ENCODE results near the gene SNAPIN. TPM values are rescaled to one million over a fixed set of nuclear protein-coding genes. Genes with fewer than 3 reads are reported as not detected.

Gene SNAPIN
- total RNA-seq, 4 donors from 2014 or later, result 58.9 to 77.4 (median 69.4) TPM

DNA sequence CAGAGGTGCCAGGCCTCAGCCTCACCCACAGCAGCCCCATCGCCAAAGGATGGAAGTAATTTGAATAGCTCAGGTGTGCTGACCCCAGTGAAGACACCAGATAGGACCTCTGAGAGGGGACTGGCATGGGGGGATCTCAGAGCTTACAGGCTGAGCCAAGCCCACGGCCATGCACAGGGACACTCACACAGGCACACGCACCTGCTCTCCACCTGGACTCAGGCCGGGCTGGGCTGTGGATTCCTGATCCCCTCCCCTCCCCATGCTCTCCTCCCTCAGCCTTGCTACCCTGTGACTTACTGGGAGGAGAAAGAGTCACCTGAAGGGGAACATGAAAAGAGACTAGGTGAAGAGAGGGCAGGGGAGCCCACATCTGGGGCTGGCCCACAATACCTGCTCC, 35.0 kb downstream of the SNAPIN start:
- TF ChIP-seq, protein P1, sequence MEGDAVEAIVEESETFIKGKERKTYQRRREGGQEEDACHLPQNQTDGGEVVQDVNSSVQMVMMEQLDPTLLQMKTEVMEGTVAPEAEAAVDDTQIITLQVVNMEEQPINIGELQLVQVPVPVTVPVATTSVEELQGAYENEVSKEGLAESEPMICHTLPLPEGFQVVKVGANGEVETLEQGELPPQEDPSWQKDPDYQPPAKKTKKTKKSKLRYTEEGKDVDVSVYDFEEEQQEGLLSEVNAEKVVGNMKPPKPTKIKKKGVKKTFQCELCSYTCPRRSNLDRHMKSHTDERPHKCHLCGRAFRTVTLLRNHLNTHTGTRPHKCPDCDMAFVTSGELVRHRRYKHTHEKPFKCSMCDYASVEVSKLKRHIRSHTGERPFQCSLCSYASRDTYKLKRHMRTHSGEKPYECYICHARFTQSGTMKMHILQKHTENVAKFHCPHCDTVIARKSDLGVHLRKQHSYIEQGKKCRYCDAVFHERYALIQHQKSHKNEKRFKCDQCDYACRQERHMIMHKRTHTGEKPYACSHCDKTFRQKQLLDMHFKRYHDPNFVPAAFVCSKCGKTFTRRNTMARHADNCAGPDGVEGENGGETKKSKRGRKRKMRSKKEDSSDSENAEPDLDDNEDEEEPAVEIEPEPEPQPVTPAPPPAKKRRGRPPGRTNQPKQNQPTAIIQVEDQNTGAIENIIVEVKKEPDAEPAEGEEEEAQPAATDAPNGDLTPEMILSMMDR (IDR thresholded peaks at IDR 0.05), result no peak
- no peak for TF ChIP-seq EP300 (IDR thresholded peaks at IDR 0.05)
- no peak for TF ChIP-seq POLR2AphosphoS5 (IDR thresholded peaks at IDR 0.05)
- TF ChIP-seq POLR2A (IDR thresholded peaks at IDR 0.05), result no peak
- H3K4me3 ChIP-seq, result no peak overlapping the region
- H3K27ac ChIP-seq, result no peak overlapping the region
- no peak for ATAC-seq
- no CpG with 5 or more reads among the region's 4 CpGs for WGBS, 2 donors (ENCODE audit: low coverage in 1 of 2)
- no peaks in the 10 kb centered on the region for H3K27me3 ChIP-seq
- peaks cover 0 to 17% of the 10 kb centered on the region in 2 donors for H3K36me3 ChIP-seq
- H3K9me3 ChIP-seq, result no peaks in the 10 kb centered on the region
- peaks cover 0 to 19% (median 16%) of the 10 kb centered on the region in 3 donors for H3K4me1 ChIP-seq

DNA sequence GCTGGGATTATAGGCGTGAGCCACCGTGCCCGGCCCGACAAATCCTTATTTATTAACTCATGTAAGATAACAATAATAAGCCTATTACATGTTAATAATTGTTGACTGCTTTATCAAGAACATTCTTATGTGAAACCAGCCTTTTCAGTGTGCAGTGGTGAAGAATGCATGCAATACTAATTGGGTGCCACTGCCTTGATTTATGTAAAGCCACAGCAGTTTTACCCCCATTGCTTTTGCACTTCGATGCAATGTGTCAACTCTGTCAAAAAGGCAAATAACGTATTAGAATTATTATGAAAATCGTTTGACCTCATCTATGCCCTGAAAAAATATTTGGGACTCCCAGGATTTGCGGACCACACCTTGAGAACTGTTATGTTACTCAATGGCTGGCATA, 38.2 kb downstream of the SNAPIN start:
- WGBS, 2 donors (ENCODE audit: low coverage in 1 of 2), result 79 to 81% methylated on average over 5 to 8 of the region's 8 CpGs
- H3K27ac ChIP-seq, result peak overlapping the region in 3 of 4 donors; percentile 91 to 97 (median 92)

DNA sequence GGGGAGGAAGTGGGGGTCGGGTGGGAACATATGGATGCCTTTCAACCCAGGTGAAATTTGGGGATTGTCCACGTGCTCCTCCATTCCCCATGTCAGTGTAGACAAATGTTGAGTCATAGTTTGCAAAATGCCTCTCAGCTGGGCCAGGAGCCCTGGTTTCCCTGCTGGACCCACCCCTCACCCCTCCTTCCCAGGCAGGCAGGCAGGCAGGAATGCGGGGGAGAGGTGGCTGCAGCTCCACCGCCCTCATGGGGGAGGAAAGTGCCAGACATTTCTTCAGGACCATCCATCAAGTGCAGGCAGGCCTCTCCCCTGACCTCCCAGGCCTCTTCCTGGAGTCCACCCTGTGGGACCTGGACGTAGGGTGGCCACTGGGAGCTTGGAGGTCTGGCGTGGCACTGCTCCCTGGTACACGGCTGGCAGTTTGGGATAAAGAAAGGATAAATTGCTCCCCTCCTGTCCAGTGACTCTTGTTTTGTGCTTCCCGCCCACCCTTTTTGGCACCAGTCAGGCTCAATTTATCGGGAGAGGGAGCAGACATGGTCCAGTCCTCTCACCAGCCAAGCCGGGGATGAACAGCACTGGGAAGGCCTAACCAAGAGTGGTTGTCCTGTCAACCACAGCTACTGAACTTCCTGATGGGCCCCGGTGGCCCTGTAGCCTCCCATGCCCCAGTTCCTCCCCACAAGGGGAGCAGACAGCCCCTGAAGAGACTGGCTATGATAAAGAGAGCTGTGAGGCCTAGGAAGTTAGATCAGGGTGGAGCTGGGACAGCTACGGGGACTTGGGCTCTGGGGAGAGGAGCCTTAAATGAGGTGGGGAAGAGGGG, 38.9 kb downstream of the SNAPIN start:
- Histone ChIP-seq H3K4me1 (peaks cover 0 to 36% (median 22%) of the 10 kb centered on the region in 3 donors), H3K27me3 (no peaks in the 10 kb centered on the region), H3K27ac (peak overlapping the region; percentile 83 to 97 (median 92)), H3K4me3 (peak overlapping the region in 1 of 2 donors; percentile 22), H3K9me3 (no peaks in the 10 kb centered on the region), H3K36me3 (no peaks in the 10 kb centered on the region)
- TF ChIP-seq POLR2AphosphoS5 (IDR thresholded peaks at IDR 0.05) (peak; percentile 87), EP300 (IDR thresholded peaks at IDR 0.05) (no peak)
- 40 to 54% methylated on average over 4 of the region's 12 CpGs for WGBS, 2 donors (ENCODE audit: low coverage in 1 of 2)
- ATAC-seq, result peak; percentile 85

More for the DNA sequence above, 38.2 kb downstream of the SNAPIN start:
- Histone ChIP-seq H3K9me3 (no peaks in the 10 kb centered on the region), H3K27me3 (no peaks in the 10 kb centered on the region), H3K4me3 (no peak overlapping the region), H3K36me3 (no peaks in the 10 kb centered on the region), H3K4me1 (peaks cover 0 to 36% (median 22%) of the 10 kb centered on the region in 3 donors)
- TF ChIP-seq EP300 (IDR thresholded peaks at IDR 0.05) (no peak), POLR2A (IDR thresholded peaks at IDR 0.05) (no peak), POLR2AphosphoS5 (IDR thresholded peaks at IDR 0.05) (no peak)
- no peak for ATAC-seq

DNA sequence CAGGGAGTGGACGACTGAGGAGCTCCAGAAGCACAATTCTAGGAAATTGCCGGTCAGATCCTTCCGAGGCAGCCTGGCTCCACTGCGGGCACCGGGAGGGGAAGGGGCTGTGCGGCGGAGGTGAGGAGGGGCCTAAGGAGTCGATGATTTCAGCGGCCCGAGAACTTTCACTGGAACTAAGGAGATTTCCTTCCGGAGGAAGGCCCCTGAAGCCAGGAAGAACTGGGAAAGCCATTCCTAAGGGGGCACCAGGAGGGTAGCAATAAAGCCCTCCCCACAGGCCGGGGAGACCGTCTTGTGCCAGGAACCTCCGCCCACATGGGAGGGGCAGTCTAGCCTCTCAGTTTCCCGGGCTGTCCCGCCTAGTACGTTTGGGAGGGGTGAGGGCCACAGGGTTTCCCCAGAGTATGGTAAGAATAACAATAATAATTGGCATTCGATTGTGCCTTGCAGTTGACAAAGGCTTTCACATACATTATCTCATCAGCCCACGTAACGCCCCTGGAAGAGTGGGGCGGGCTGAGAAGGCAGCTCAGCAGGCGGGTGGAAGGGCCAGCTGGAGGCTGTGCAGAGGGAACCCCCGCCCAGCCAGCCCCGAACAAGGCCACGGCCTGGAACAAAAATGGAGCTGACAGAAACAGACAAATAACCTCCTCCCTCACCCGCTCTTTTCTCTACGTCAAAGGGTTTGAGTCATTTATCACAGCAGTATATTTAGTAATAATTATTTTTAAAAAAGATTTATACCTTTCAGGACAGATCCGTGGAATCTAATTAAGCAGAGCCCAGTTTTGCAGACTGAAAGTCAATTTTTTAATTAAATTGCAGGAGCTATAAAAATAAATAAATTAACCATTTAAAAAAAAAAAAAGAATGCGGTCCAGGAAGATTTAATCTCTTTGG, 39.8 kb downstream of the SNAPIN start:
- peak overlapping the region in 1 of 2 donors; percentile 22 for H3K4me3 ChIP-seq
- H3K27ac ChIP-seq, result peak overlapping the region; percentile 83 to 97 (median 92)
- WGBS, 2 donors (ENCODE audit: low coverage in 1 of 2), result 5 to 21% methylated on average over 13 to 22 of the region's 29 CpGs
- H3K4me1 ChIP-seq, result peaks cover 0 to 36% (median 22%) of the 10 kb centered on the region in 3 donors
- H3K27me3 ChIP-seq, result no peaks in the 10 kb centered on the region
- no peak for TF ChIP-seq POLR2A (IDR thresholded peaks at IDR 0.05)
- no peak for TF ChIP-seq EP300 (IDR thresholded peaks at IDR 0.05)
- peak; percentile 55 for TF ChIP-seq POLR2AphosphoS5 (IDR thresholded peaks at IDR 0.05)
- TF ChIP-seq, protein P1 (IDR thresholded peaks at IDR 0.05), result no peak
- ATAC-seq, result peak; percentile 81
- no peaks in the 10 kb centered on the region for H3K9me3 ChIP-seq
- no peaks in the 10 kb centered on the region for H3K36me3 ChIP-seq

DNA sequence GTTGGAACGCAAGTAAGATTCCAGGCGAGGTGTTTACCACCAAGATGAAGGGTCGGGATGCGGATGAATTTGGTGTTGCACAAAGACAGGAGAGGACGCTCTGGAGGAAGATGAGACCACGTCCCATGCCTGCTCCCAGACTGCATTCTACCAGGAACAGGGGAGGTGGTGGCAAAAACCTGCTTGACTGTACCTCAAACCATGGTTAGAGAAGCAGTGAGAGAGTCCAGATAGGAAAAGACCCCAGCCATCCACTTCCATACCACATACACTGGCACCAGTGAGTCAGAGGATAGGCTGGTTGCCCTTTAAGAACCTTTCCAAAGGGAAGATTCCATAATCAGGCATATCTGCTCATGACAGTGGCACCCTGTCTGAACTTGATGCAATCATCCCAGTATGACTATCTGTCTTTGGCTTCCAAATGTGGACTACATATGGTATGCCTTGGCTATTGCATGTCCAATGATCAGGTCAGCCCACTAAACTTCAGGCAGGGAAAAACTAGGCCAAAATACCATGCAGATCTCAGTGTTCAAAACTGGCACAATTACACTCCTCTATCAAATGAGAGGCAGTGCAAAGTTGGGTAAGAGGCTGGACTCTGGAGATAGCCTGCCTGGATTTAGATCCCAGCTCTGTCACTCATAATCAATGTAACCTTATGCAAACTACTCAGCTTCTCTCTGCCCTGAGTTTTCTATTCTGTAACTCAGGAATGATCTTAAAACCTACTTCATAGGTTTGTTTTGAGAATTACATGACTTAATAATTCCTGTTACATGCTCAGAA, 40.6 kb downstream of the SNAPIN start:
- Histone ChIP-seq H3K27me3 (no peaks in the 10 kb centered on the region), H3K9me3 (no peaks in the 10 kb centered on the region), H3K4me1 (peaks cover 0 to 36% (median 22%) of the 10 kb centered on the region in 3 donors), H3K36me3 (no peaks in the 10 kb centered on the region), H3K27ac (peak overlapping the region; percentile 32 to 92 (median 84)), H3K4me3 (no peak overlapping the region)
- peak; percentile 24 for ATAC-seq
- TF ChIP-seq EP300 (IDR thresholded peaks at IDR 0.05) (no peak), POLR2AphosphoS5 (IDR thresholded peaks at IDR 0.05) (peak; percentile 37)
- WGBS, 2 donors (ENCODE audit: low coverage in 1 of 2), result 60% methylated on average over 3 to 6 of the region's 6 CpGs

Data from gastroesophageal sphincter (tissue), 4 donors.